ENCODE data around the gene ZWILCH. TPM values are rescaled to one million over a fixed set of nuclear protein-coding genes. Genes with fewer than 3 reads are reported as not detected.

Gene ZWILCH
- total and polyA plus RNA-seq, 8 donors: 0.89 to 46.7 (median 5.8) TPM

DNA sequence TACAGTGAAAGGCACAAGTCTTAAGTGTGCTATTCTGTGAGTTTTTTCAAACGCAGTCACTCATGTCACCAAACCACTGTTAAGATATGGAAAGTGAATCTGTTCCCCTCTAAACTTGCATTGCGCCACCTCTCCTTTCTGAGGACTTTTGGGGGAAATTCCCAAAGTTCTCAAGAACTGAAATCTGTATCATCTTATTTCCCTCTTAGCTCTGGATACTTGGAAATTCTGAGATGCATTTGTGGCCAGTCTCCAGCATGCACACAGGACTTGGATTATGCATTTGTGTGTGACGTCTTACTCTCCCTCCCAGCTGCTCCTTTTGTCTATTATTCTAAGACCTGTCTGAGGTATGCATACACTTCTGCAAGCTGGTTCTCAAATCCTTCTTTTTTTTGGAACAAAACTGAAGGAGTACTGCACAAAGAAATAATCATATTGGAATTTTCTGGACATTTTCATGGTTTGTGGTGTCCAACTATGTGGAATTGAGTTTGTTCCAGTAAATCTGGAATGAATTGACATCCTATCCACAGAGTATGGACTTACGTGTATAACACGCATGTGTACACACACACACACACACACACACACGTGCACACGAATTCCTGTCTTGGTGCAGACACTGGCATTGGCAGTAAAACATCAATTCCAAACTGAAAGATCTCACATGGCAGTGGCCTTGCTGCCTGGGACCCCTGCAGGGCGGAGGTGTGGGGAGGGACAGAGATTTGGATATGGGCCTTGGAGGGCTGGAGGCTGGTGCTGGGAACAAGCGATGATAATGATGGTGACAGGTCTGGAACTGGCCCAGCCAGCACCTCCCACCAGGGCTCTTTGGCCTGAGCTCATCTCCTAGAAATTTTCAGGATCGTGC lies 68.8 kb downstream of the ZWILCH start:
- WGBS, 5 donors: 69 to 88% (median 74%) methylated on average over 10 of the region's 10 CpGs
- Histone ChIP-seq H3K4me1 (no peaks in the 10 kb centered on the region), H3K27me3 (no peaks in the 10 kb centered on the region), H3K9me3 (no peaks in the 10 kb centered on the region), H3K4me3 (no peak overlapping the region), H3K36me3 (no peaks in the 10 kb centered on the region), H3K27ac (no peak overlapping the region)
- peak in 1 of 2 donors; percentile 65 for DNase-seq
- no peak for TF ChIP-seq POLR2A (IDR thresholded peaks at IDR 0.05)
- TF ChIP-seq, protein P1, sequence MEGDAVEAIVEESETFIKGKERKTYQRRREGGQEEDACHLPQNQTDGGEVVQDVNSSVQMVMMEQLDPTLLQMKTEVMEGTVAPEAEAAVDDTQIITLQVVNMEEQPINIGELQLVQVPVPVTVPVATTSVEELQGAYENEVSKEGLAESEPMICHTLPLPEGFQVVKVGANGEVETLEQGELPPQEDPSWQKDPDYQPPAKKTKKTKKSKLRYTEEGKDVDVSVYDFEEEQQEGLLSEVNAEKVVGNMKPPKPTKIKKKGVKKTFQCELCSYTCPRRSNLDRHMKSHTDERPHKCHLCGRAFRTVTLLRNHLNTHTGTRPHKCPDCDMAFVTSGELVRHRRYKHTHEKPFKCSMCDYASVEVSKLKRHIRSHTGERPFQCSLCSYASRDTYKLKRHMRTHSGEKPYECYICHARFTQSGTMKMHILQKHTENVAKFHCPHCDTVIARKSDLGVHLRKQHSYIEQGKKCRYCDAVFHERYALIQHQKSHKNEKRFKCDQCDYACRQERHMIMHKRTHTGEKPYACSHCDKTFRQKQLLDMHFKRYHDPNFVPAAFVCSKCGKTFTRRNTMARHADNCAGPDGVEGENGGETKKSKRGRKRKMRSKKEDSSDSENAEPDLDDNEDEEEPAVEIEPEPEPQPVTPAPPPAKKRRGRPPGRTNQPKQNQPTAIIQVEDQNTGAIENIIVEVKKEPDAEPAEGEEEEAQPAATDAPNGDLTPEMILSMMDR (IDR thresholded peaks at IDR 0.05): no peak
- TF ChIP-seq EP300 (IDR thresholded peaks at IDR 0.05): no peak
- TF ChIP-seq POLR2AphosphoS5 (IDR thresholded peaks at IDR 0.05): no peak
- intact Hi-C loops (cut with DNase I; ENCODE audit: low total_unique reads): no loop called here

DNA sequence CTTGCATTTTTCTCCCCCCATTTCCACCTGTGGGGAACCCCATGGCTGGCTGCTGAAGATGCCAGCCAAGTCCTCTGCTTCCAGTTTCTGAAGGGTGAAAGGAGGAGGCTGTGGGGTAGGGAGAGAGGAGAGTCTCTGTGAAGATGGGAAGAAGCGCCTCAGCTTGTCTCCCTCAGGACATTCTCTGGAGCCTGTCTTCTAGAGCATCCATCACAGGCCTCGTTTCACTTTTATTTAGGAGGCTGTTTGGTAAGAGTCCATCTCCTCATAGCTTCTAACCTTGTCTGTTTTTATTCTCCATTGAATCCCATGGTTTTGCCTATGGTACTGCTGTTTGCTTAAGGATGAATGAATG lies 69.4 kb downstream of the ZWILCH start:
- intact Hi-C loops (cut with DNase I; ENCODE audit: low total_unique reads): no loop called here
- WGBS, 5 donors: 82 to 96% (median 90%) methylated on average over 2 of the region's 2 CpGs

DNA sequence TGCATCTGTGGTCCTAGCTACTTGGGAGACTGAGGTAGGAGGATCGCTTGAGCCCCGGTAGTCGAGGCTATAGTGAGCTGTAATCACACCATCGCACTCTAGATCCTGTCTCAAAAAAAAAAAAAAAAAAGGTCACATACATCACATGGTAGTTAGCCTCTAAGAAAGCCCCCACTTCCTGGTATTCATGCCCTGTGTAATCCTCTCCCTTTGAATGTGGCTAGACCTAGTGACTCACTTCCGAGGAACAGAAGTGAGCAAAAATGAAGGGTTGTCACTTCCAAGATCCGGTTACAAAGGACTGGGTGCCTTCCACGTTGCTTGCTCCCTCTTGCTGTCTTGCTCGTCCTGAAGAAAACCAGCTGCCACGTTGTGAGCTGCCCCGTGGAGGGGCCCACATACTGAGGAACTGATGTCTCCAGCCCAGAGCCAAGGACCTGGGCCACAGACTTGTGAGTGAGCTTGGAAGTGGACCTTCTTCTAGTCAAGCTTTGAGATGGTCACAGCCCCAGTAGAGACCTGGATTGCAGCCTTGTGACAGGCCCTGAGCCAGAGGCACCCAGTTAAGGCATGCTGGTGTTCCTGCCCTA lies 73.3 kb downstream of the ZWILCH start:
- H3K4me1 ChIP-seq: no peaks in the 10 kb centered on the region
- no peaks in the 10 kb centered on the region for H3K27me3 ChIP-seq
- DNase-seq: no peak
- TF ChIP-seq POLR2A (IDR thresholded peaks at IDR 0.05): no peak
- TF ChIP-seq POLR2AphosphoS5 (IDR thresholded peaks at IDR 0.05): no peak
- TF ChIP-seq, protein P1 (IDR thresholded peaks at IDR 0.05): no peak
- no peak for TF ChIP-seq EP300 (IDR thresholded peaks at IDR 0.05)
- 59 to 74% (median 66%) methylated on average over 8 to 10 of the region's 10 CpGs for WGBS, 5 donors
- no peaks in the 10 kb centered on the region for H3K36me3 ChIP-seq
- H3K27ac ChIP-seq: no peak overlapping the region
- intact Hi-C loops (cut with DNase I; ENCODE audit: low total_unique reads): no loop called here
- H3K4me3 ChIP-seq: no peak overlapping the region
- no peaks in the 10 kb centered on the region for H3K9me3 ChIP-seq

More for the DNA sequence above, 69.4 kb downstream of the ZWILCH start:
- H3K36me3 ChIP-seq: no peaks in the 10 kb centered on the region
- H3K4me3 ChIP-seq: no peak overlapping the region
- H3K9me3 ChIP-seq: no peaks in the 10 kb centered on the region
- no peak overlapping the region for H3K27ac ChIP-seq
- H3K27me3 ChIP-seq: no peaks in the 10 kb centered on the region
- TF ChIP-seq POLR2A (IDR thresholded peaks at IDR 0.05) (no peak), POLR2AphosphoS5 (IDR thresholded peaks at IDR 0.05) (no peak)
- no peak for DNase-seq
- no peaks in the 10 kb centered on the region for H3K4me1 ChIP-seq

DNA sequence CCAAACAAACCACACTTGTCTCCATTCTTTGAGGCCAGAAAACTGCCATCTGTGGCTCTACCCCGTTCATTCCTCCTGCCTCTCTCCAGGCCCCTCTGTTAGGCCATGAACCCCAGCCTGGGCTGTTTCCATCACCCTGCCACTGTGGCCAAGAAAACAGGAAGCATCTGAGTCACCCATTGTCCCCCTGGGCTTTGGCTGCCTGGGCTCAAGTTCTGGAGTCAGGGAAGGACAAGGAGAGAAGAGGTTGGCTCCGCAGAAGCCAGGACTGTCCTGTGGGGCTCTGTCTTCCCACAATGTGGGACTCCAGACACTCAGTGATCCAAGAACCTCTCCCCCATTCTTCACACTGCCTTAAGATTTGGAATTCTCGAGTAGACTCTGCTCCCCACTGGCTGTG lies 75.5 kb downstream of the ZWILCH start:
- TF ChIP-seq EP300 (IDR thresholded peaks at IDR 0.05): no peak
- TF ChIP-seq POLR2AphosphoS5 (IDR thresholded peaks at IDR 0.05): no peak
- TF ChIP-seq POLR2A (IDR thresholded peaks at IDR 0.05): no peak
- TF ChIP-seq, protein P1 (IDR thresholded peaks at IDR 0.05): no peak
- H3K27me3 ChIP-seq: peaks cover 0 to 5% (median 0%) of the 10 kb centered on the region in 3 donors
- H3K4me1 ChIP-seq: no peaks in the 10 kb centered on the region
- no peak overlapping the region for H3K4me3 ChIP-seq
- DNase-seq: no peak
- H3K27ac ChIP-seq: no peak overlapping the region
- H3K9me3 ChIP-seq: no peaks in the 10 kb centered on the region
- no peaks in the 10 kb centered on the region for H3K36me3 ChIP-seq
- WGBS, 5 donors: 65 to 89% (median 81%) methylated on average over 3 of the region's 3 CpGs
- intact Hi-C loops (cut with DNase I; ENCODE audit: low total_unique reads): no loop called here
